Nephron progenitor cell (in vitro differentiated cells): ENCODE results near the gene MYL10.
A peak's percentile ranks its signal among the peaks of the same experiment; 100 is the strongest.

Experiments
- DNase-seq: peaks from one replicate; pipeline ENCODE4 v3.0.0; 2021
- H3K27ac Mint-ChIP-seq: 2 replicates; pipeline ENCODE4 v1.8.0; 2021; ENCODE audit warnings: mild to moderate bottlenecking, moderate library complexity, mixed read lengths
- H3K27me3 Mint-ChIP-seq: 2 replicates; pipeline ENCODE4 v1.8.0; 2021; ENCODE audit warnings: mild to moderate bottlenecking, low read depth, mixed read lengths; ENCODE audit not compliant: poor library complexity
- H3K36me3 Mint-ChIP-seq: 2 replicates; pipeline ENCODE4 v1.8.0; 2021; ENCODE audit warnings: low read depth, mixed read lengths
- H3K4me1 Mint-ChIP-seq: 2 replicates; pipeline ENCODE4 v1.8.0; 2021; ENCODE audit warnings: mixed read lengths
- H3K4me3 Mint-ChIP-seq: 2 replicates; pipeline ENCODE4 v1.8.0; 2021; ENCODE audit warnings: mild to moderate bottlenecking, moderate library complexity, mixed read lengths
- H3K9me3 Mint-ChIP-seq: 2 replicates; pipeline ENCODE4 v1.8.0; 2021; ENCODE audit warnings: mild to moderate bottlenecking, moderate library complexity, mixed read lengths
- CTCF ChIP-seq: fragments of 200-600 bp; sonication (generic); IDR thresholded peaks from 2 replicates; pipeline ENCODE4 v1.5.0; 2021; ENCODE audit warnings: antibody characterized with exemption

The MYL10 gene

GRCh38 chr7:101626069-101626671 is 2.9 kb downstream of the MYL10 start:
- peaks cover 19% of the 10 kb centered on the region for H3K27me3 Mint-ChIP-seq
- no peaks in the 10 kb centered on the region for H3K36me3 Mint-ChIP-seq
- DNase-seq: no peak
- H3K27ac Mint-ChIP-seq: no peak overlapping the region
- H3K9me3 Mint-ChIP-seq: no peaks in the 10 kb centered on the region
- TF ChIP-seq CTCF: no peak
- peaks cover 35% of the 10 kb centered on the region for H3K4me1 Mint-ChIP-seq
- H3K4me3 Mint-ChIP-seq: no peak overlapping the region

- Mint-ChIP-seq H3K9me3 (no peaks in the 10 kb centered on the region), H3K36me3 (no peaks in the 10 kb centered on the region), H3K27me3 (peaks cover 21% of the 10 kb centered on the region), H3K4me1 (peaks cover 32% of the 10 kb centered on the region), H3K4me3 (peak overlapping the region; percentile 43), H3K27ac (no peak overlapping the region)
- no peak for TF ChIP-seq CTCF
- DNase-seq: peak; percentile 36
Measured at GRCh38 chr7:101625031-101625791, 3.9 kb downstream of the MYL10 start.

GRCh38 chr7:101624246-101625001 is 4.7 kb downstream of the MYL10 start:
- peak overlapping the region; percentile 43 for H3K4me3 Mint-ChIP-seq
- no peak for TF ChIP-seq CTCF
- peak; percentile 26 for DNase-seq
- H3K36me3 Mint-ChIP-seq: no peaks in the 10 kb centered on the region
- H3K4me1 Mint-ChIP-seq: peaks cover 33% of the 10 kb centered on the region
- H3K27ac Mint-ChIP-seq: no peak overlapping the region
- H3K9me3 Mint-ChIP-seq: no peaks in the 10 kb centered on the region
- H3K27me3 Mint-ChIP-seq: peaks cover 24% of the 10 kb centered on the region

GRCh38 chr7:101622609-101623173 is 6.4 kb downstream of the MYL10 start:
- no peak for DNase-seq
- Mint-ChIP-seq H3K9me3 (no peaks in the 10 kb centered on the region), H3K27ac (no peak overlapping the region), H3K36me3 (no peaks in the 10 kb centered on the region), H3K27me3 (peaks cover 25% of the 10 kb centered on the region), H3K4me3 (no peak overlapping the region), H3K4me1 (peaks cover 43% of the 10 kb centered on the region)
- no peak for TF ChIP-seq CTCF

- DNase-seq: no peak
- Mint-ChIP-seq H3K4me3 (no peak overlapping the region), H3K27me3 (peaks cover 28% of the 10 kb centered on the region), H3K9me3 (no peaks in the 10 kb centered on the region), H3K27ac (no peak overlapping the region), H3K36me3 (no peaks in the 10 kb centered on the region), H3K4me1 (peaks cover 34% of the 10 kb centered on the region)
- TF ChIP-seq CTCF: no peak
Measured at GRCh38 chr7:101620991-101621390, 8.1 kb downstream of the MYL10 start.
